HG02885 (cell line): Measurements from ENCODE around the gene ARID5A.
"Not testable (repeated sequence)": the region's sequence is repeated elsewhere in the genome, so short reads cannot be mapped to it uniquely, and the experiment has no call there.

Source experiments
- ATAC-seq: cut with Tn5 transposase; IDR thresholded peaks from one replicate; pipeline ENCODE4 v1.9.1; 2021; ENCODE audit warnings: mild to moderate bottlenecking; ENCODE audit not compliant: unreplicated experiment, poor library complexity

Gene ARID5A

DNA sequence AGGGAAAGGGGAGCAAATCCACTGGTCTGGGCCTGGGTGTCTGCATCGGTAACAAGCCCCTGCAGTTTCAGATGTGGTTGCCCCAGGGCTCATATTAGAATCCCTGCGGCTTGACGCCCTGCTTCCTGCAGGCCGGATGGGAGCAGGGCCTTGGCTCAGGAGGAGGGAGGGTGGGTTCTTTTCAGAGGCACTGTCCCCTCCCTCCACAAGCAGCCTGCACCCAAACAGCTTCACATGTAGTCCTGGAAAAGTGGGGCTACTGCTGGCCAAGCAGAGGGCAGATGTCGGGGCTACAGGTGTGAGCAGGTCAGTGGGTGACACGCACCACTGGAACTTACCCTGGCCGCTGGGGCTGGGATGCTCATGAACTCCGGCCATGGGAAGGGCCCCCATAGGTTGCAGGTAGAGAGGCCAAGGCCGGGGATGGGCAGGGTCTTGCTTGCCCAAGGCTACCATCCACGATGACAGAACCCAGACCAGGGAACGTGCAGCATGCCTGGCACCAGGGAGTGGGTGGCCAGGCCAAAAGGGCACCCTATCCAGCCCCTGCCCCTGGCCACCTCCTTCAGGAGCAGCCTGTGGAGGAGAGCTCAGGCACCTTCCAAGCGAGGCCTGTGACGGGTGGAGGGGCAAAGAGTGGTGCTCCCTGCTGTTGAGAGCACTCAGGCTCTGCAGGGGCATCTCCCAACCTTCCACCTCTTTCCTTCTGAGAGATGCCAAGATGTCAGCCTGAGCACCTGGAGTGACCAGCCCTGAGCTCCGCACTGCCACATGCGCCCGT, 16.8 kb downstream of the ARID5A start:
- no peak for ATAC-seq

DNA sequence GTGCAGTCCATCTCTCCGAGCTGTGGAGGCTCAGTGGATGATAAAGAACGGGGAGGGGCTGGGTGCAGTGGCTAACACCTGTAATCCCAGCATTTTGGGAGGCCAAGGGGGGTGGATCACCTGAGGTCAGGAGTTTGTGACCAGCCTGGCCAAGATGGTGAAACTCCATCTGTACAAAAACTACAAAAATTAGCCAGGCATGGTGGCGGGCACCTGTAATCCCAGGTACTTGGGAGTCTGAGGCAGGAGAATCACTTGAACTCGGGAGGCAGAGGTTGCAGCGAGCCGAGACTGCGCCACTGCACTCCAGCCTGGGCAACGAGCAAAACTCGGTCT, 17.4 kb downstream of the ARID5A start:
- ATAC-seq: not testable (repeated sequence)

DNA sequence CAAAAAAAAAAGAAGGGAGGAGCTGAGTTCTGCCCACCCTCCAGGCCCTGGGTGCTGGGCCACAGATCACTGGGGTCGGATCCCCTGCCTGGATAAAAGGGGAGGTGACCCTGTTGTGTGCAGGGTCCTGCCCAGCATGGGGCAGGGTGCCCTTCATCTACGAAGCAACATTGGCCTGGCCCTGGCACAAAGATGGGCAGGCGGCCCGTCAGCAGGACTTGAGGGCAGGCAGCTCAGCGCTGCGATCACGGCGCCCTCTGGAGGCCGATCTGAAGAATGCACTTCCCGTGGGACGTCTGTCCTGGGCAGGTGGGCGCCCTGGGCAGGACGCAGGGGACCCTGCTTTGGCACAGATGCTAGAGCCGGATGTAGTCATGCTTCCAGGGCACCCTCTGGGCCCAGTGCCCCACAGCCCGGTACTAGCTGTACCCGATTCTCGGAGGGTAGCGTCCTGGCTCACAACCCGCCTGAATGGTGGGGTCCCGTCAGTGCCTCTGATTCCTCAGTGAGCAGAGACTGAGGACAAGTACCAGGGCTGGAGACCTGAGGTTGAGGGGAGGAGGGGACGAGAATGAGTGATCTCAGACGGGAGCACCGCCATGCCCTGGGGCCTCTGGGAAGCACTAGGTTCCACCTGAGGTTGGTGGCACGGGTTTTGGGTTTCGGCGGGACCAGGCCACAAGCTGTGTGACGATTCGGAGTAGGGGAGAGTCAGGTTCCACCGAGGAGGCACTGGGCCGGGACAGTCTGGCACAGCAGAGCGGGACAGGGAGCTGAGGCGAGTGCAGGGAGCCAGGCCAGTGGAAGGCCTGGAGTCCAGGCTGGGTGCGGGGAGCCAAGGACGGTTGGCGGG, 18.0 kb downstream of the ARID5A start:
- ATAC-seq: peak; percentile 60

DNA sequence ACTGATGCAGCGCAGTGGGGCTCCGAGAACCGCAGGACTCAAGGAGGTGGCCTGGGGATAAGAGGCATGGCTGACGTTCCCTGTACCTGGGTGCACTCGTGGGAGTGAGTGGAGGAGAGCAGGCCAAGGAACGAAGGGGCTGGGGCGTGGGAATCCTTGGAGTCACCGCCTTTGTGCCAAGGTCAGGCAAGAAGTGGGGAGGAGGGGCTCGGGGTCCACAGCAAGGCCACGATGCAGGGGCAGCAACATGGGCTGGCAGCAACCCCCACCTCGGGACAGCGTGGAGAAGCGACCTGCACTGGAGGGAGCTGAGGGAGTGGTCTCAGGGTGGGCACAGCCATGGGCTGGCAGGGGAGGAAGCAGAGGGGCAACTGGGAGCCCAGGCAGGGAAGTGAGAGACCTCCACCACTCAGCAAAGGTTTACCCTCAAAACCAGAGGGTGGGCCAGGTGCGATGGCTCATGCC, 18.6 kb downstream of the ARID5A start:
- ATAC-seq: no peak

DNA sequence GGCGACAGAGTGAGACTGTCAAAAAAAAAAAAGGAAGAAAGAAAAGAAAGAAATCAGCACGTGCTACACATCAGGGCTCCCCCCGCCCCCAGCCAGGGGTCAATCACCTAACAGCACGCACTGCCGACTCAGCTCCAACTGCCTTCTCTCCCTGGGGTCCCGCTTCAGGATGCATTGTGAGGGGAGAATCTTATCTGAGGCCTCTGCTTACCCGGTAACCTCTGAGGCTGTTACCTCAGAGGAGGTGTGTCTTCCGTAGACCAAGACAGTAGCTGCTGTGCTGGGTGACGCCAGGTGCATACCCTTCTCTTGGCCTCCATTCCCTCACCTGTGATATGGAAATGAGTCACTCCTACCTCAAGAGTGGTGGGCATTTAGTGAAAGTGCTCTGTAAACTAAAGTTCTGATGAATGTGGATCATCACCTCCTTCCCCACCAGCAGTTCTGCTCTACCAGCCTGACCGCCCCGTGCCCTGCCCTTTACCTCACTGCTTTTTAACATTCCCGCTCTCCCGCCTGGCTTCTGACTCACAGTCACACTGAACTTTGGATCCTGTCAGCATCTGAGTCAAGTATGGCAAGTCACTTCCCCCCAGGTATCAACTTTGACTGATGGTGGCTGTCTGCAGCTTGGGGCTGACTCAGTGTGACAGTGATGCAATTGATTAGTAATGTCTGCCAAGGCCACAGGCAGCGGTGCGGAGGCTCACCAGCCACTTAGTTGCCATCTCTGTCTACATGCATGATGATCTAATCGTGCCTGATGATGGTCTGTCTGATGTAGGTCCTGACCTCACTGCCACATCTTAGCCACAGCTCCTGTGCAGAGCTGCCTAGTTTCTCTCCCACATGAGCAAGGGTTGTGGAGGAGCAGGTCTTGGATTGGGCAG, 20.1 kb downstream of the ARID5A start:
- ATAC-seq: no peak

DNA sequence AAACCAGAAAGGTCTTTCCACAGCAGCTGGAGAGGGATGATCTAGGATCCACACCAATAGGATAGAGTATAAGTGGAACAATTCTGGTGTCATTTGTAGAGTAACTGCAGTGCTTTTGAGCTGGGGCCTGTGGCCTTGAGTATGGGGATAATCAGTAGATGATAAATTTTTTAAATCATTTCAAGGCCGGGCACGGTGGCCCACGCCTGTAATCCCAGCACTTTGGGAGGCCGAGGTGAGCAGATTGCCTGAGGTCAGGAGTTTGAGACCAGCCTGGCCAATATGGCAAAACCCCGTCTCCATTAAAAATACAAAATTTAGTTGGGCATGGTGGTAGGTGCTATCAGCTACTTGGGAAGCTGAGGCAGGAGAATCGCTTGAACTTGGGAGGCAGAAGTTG, 20.9 kb downstream of the ARID5A start:
- ATAC-seq: not testable (repeated sequence)

DNA sequence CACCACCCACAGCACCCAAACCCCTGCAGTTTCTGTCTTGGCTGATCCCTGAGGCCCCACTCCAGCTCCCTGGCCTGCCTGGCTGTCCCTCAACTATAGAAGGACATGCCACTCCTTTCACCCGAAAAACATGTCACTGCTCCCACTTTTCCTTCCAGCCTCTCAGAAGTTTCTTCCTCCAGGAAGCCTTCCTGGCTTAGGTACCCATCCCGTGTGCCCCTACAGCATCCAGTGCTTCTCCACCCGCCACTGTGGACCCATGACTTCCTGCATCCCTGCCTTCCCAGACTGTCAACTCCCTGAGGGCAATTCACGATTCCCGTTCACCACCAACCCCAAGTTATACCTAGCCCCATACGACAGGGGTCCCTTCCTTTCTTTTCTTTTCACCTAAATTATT, 21.5 kb downstream of the ARID5A start:
- no peak for ATAC-seq

DNA sequence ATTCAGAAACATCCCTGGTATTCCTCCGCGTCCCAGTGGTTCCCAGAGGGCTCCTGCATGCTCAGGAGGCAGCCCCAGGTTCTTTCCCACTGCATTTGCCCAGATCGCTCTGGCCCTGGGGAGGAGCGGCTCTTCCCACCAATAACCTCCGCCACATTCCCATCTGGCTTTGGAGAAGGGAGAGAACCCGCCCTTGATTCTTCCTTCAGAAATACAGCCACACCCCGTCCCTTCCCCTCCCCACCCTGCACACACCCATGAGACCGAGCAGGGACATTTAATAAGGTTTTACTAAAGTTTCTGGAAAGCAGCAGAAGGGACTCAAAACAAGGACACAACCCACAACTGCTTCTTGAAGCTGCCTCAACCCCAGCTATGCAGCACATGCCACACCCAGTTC, 21.9 kb downstream of the ARID5A start:
- no peak for ATAC-seq

DNA sequence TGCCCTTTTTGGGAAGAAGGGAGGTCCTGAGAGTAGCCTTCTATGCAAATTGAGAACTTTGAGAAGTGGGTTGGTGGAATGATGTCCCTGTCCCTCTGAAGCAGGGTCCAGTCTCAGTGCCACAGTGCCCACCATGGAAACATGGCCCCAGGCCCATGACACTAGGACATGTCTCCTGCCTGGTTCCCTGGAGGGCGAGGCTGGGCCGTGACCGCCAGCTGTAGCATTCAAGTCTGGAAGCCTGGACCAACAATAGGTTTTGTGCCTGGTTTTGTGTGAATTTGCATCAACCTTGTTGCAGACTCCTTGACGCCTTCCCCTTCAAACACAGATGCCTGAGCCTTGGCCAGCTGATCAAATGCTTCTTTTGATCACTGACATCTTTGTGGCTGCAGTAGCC, 27.5 kb downstream of the ARID5A start:
- ATAC-seq: no peak

DNA sequence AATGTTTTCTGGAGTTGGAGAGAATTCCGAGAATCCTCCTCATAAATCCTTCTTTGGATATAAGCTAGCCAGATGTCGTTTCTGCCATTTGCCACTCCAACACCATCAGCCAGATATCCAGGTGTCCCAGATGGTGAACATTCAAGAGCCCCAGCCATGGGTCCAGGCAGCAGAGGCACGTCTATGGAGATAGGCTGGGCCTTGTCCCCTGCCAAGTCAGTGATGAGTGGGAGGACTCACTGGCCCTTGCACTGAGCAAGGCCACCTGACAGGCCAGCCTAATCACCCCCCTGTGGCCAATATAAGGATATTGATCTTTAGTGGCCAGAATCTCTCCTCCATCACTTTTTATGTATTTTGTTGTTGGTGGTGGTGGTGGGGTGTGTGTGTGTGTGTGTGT, 28.0 kb downstream of the ARID5A start:
- ATAC-seq: no peak

DNA sequence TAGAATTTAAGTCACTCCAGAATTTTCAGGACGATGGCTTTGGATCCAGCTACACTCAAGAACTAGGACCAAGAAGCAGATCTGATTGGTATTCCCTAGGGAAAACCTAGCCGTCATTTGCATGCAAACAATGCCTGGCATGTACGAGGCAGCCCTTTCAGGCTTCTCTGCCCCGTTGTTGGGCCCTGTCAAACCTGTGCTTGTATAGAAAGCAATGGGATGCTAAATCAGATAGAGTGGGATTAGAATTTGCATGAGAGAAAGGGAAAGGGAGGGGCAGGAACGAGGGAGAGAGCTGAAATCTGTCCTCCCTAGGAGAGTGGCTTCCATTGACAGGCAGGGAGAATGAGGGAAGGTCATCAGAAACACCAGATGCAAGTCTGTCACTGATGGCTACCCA, 28.6 kb downstream of the ARID5A start:
- no peak for ATAC-seq

DNA sequence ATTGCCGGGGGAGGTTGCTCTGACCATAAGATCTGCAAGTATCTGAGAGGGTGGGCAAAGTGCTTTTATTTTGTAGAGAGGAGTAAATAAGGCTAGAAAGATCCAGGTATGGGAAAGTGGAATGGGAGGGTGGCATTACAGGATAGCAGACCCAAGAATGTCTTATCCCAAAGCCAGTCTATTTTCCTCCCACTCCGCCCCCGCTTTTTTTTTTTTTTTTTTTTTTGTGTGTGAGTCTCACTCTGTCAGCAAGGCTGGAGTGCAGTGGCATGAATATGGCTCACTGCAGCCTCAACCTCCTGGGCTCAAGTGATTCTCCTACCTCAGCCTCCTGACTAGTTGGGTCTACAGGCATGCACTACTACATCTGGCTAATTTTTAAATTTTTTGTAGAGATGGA, 31.5 kb downstream of the ARID5A start:
- no peak for ATAC-seq

DNA sequence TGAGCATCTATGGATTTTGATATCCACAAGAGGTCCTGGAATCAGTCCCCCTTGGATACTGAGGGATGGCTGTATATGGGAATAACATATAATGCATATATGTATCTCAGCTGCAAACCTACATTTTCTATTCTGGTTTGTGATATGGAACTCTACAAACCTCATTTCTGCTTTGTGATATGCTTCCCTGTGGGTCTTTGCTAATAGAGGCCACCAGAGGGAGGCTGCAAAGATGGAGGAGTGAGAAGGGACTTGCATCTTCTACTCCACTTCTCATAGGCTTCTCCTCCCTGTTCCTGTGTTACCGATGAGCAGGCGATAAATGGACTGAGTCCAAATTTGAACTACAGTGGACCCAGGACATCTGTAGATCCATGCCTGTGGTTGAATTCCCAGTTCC, 37.8 kb downstream of the ARID5A start:
- ATAC-seq: no peak

DNA sequence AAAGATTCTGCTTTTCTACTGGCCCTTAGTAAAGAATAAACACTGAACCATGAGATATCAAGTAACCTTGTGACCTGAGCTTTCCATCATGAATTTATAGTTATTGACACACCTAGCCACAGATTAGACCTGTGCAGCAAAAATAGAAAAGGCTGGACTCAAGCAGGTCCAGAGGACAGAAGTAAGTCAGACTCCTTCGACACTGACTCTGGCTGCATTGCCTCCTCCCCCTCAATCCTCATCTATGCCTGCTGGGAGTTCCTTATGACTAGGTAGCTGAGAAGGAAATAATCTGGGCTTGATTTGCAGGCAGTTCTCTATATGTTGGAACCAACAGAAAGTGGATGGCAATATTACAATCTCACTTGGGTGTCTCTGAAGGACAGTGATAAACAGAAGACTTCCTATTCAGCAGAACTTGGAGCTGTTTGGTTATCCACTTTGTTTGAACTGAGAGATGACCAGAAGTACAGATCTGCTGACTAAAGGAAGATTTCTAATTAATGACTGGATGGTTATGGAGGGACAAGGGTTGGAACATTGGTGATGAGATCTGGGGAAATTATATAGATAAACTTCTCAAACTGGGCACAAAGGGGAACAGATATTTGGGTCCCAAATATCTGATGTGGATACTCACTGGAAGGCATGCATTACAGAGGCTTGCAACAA, 39.4 kb downstream of the ARID5A start:
- no peak for ATAC-seq

DNA sequence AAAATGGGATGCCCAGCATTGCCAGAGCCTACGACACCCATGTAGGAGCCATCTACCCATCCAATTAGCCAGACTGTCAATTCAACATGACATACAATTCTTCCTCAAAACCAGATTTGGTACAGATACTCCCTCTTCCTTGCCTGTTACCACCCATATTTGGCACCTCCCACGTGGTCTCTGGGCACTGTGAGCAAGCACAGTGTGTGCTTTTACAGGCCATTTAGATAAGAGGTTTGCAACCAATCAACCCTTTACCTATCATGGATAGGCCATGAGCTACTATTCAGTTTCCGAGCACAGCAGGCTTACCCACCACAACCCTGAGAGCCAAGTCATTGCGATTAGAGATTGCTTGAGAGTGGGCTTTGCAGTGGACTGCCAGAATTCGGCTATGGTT, 40.9 kb downstream of the ARID5A start:
- ATAC-seq: no peak

DNA sequence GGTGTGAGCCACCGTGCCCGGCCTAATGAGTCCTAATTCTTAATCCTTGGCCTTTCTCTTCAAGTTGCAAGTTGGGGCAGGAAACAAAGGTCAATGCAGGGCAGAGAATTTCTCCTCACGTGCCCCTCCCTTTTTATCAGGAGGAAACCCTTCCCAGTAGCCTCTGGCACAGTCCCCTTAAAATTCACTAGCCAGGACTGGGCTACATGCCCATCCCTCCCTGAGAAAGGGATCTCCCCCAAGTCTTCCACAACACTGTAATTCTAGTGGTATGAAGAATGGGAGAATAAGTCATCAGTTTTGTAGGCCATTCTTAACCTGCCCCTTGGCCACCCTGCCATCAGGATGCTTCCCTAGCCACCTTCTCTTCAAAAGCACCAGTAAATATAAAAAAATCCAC, 42.2 kb downstream of the ARID5A start:
- ATAC-seq: no peak

DNA sequence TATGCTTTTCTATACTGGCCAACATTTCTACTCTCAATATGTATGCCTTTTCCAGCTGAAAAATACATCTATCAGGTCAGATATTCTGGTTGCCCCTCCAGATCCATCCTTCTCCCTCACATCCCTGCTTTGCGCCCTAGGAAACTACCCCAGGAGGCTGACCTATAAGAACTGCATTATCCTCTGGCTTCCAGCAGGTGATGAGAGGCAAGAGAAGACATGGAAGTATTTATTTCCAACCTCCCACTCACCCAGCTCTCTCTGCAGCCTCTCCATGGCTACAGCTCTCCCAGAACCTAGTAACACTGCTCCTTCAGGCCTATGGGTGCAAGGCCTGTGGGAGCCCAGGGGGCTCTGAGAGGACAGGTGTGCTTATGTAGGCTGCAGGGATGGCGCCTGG, 42.9 kb downstream of the ARID5A start:
- no peak for ATAC-seq

DNA sequence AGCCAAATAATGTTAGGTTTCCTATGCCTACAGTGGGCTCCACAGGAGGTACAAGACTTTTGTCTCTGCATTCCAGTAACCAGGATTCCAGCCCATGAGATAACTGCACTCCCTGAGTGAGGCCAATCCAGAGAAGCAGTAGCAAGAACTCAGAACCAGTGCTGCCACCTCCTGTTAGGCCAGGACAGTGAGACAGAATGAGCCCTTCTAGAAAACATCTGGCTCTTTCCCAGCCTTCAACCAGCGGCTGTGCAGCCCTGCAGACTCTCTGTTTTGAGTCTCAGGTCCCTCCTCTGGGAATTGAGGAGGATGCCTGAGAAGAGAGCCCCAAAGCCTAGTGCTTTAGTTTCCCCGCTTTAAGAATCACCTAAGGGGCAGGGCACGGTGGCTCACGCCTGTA, 44.2 kb downstream of the ARID5A start:
- no peak for ATAC-seq

DNA sequence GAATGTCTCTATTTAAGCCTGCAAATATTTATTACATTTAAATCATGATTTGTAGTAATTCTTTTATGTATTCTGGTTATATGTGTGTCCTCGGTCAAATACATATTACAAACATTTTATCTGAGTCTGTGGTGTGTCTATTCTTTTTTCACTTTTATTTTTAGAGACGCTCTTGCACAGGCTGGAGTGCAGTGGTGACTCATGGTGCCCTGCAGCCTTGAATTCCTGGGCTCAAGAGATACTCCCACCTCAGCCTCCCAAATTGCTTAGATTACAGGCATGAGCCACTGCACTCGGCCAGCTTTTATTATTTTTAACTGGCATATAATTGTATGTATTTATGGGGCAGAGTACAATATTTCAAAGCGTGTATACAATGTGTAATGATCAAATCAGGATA, 47.5 kb downstream of the ARID5A start:
- no peak for ATAC-seq

DNA sequence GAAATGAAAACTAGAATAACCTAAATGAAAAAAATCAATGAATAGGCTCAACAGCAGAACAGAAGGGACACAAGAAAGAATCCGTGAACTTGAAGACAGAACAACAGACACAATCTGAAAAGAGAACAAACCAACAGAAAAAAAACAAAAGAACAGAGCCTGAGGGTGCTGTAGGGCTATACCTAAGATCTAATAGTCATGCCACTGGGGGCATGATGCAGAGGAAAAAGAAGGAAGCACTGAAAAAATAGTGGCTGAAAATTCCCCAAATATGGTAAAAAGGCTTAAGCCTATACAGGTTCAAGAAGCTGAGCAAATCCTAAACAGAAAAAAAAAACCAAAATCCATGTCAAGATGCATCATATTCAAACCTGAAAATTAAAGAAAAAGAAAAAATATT, 51.3 kb downstream of the ARID5A start:
- ATAC-seq: no peak
